ENCODE data around the gene SCN8A.

DNA sequence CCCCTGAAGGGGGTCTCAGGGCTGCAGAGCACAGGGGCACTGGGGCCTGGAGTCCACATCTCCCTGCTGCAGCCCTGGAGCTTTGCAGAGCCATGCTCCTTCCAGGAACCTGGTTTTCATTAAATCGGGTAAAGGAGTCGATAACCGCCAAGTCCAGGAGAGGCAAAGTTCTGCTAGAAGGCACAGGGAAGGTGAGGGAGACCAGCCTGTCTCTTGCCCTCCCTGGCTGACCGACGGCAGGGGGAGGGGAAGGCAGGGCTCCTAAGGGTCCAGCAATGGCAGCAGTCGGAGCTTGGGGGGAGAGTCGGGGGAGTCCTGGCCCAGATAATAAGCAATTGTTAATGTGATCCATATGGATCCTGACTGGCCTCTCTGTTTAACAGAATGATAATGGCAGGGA is 254.4 kb downstream of the SCN8A start:
- TF ChIP-seq POLR2A (IDR thresholded peaks at IDR 0.05; ENCODE audit: low read depth, low read length) (no peak), POLR2AphosphoS5 (IDR thresholded peaks at IDR 0.05; ENCODE audit: low read depth, low read length) (no peak), TAF1 (IDR thresholded peaks at IDR 0.05; ENCODE audit: borderline replicate concordance, low read depth, low read length) (no peak)
